ENCODE measurements around the gene SPTLC2.
"Not testable (repeated sequence)": the region's sequence is repeated elsewhere in the genome, so short reads cannot be mapped to it uniquely, and the experiment has no call there.

Gene SPTLC2

DNA sequence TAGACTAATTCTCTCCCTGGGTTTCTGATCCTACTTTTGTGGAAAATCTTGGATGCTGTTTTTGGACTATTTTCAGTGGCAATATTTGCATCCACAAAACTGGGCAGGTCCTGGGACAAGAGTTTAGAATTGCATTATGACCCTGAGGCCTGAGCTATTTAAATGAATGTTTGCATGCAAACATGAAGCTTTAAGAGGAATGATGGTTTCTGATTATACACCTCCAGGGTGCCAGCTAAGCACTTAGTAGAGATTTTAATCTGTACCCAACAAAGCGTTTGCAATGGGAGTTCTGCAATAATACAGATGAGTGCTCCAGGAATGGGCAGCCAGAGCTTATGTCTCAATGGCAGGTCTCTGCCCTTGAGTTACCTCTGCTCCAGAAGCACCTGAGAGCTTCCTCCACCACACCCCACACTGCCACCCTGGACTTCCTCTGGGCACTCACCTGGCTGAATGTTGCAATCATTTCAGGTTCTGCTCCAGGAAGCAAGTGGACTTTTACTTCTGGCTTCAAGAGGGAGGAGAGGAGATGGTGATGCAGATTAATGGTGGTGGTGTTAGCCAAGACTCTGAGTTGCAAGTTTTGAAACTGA lies 6.0 kb upstream of the SPTLC2 start:
- DNase-seq = no peak

DNA sequence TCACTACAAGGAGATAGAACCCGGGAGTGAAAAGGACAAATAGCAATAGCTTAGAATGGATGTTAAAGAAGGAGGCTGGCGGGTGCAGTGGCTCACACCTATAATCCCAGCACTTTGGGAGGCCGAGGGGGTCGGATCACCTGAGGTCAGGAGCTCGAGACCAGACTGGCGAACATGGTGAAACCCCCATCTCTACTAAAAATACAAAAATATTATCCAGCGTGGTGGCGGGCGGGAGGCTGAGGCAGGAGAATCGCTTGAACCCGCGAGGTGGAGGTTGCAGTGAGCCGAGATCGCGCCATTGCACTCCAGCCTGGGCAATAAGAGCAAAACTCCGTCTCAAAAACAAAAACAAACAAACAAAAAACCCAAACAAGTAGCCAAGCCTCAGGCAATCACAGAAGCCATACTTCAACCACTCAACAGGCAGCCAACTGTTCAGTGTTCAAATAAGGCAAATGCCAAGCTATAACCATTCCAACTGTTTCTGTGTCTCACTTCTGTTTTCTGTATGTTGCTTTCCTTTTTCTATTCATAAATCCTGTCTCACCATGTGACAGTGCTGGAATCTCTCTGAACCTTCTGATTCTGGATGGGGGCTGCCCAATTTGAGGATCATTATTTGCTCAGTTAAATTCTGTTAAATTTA lies 3.9 kb upstream of the SPTLC2 start:
- no peak for DNase-seq

DNA sequence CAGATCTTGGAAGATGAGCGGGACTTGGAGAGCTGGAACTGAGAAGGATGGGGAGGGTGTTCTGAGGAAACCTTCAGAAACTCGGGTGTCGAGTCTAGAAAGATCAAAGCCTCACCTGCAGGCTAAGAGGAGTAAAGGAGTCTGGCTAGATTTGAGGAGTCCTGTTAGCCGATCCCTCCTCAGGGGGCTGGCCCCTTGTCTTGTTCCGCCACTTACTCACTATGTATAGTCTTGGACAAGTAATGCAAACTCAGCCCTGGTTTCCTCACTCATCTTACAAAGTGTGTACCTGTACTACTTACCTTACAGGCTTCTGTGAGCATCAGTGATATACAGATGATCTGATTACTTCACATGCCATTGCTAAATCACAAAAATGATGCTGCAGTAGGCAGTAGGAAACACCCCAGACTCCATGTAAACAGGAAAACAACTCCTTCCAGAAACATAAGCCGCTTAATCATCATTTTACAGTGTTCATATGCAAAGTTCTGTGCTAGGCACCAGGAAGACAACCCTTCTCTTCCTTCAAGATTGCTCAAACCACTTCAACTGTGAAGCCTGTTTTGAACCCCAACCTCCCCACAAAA lies 2.0 kb upstream of the SPTLC2 start:
- no peak for DNase-seq

DNA sequence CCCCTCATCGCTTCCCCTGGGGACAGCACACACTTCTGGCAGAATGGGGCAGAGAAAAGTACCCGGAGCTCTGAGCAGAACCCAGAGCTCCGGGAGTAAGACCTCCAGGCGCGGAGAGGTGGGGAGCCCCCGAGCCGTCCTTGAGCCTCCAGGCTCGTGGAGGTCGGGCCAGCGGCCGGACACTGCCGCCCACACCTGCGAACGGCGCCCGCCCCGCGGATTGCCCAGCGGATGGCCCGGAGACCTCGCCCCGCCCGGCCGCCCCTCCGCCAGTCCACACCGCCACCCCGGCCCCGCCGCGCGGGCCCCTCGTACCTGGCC lies 344 bp downstream of the SPTLC2 start:
- no peak for DNase-seq

DNA sequence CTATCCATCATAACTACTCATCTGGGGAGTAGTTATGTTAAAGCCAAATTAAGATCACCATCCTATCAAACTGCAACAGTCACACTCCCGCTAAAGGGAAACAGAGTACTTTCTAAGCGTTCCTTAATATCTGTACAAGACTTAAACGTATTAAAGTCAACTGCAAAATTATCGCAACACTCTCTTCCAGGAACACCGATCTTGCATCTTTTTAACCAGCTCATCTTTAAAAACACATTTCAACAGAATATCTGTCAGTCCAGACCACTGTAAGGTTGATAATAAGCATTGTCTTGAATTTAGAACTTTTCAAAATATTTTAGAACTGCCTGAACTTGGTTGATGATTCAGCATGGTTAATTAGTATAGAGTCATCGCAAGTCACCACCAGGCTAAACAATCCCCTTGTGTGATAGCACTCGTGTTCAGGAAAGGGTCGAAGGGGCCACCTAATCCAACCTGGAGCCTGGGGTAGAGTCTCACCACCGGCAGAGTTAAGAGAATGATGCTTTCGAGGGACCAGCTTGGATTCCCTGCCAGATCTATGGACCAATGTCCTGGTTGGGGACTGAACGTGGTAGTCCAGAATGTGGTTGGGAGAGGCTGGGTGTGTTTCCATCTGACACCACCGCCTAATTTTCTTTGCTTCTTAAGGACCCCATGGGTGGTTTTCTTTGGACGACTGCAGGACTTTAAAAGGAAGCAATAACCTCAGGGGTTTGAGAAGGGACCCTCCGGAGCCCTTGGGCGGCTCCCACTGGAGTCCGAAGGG lies 890 bp downstream of the SPTLC2 start:
- DNase-seq = peak; percentile 51

DNA sequence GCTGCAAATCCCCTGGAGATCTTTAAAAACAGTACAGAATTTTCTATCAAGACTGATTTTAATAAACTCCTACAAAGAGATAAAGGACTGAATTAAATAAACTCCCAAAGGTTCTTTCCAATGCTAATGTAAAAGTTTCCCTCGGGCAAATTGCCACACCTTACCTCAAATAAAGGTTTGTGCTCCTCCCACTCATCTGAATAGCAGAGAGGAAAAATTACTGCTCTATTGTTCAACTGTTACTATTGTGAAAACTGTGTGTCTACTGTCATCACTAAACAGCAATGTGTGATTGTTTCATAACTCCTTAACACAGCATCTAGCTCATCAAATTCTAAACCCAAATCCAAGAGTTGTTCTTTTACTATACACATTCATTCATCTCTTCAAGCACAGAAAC lies 3.2 kb downstream of the SPTLC2 start:
- no peak for DNase-seq

DNA sequence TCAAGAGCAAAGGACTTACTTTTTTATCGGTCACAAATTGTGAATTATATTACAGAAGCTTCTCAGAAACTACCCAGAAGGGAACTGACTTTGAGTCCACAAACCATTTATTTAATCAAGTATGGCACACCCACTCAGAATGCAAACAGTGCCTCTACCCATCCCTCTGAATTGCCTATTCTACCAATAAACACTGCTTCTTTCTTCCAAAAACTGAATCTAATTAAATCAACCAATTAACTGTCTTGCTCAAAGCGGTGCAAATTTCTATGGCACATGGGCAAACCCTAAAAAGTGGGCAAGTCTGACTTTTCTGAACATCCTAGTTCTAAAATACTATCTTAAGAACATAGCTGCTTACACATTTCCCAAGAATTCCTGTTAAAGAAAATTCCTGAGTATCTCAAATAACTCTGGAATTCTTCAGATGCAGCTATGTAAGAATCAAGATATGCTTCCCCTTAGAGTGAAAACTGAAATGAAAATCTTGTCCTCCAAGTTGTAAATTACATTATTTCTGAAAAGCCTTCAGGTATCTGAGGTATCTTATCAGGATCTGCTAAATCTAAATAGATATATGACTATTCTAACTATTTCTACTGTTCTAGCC lies 4.3 kb downstream of the SPTLC2 start:
- no peak for DNase-seq

DNA sequence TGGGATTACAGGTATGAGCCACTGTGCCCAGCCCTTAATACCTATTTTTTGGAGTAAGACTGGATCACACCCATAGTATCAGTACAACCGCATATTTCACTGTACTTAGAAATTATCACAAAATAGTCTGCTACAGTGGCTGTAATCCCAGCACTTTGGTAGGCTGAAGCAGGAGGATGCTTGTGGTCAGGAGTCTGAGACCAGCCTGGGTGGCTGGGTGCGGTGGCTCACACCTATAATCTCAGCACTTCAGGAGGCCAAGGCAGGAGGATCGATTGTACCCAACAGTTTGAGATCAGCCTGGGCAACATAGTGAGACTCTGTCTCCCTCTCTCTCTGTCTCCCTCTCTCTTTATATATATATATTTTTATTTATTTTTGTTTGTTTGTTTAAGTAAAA lies 5.9 kb downstream of the SPTLC2 start:
- DNase-seq = no peak

DNA sequence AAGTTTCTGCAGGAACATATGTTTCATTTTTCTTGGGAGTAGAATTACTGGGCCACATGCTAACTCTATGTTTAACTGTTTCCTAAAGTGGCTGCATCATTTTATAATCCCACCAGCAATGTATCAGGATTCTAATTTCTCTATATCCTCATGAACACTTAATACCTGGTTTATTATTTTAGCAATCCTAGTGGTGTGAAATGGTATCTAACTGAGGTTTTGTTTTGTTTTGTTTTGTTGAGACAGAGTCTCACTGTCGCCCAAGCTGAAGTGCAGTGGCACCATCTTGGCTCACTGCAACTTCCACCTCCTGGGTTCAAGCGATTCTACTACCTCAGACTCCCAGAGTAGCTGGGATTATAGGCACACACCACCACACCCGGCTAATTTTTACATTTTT lies 6.5 kb downstream of the SPTLC2 start:
- DNase-seq = no peak

DNA sequence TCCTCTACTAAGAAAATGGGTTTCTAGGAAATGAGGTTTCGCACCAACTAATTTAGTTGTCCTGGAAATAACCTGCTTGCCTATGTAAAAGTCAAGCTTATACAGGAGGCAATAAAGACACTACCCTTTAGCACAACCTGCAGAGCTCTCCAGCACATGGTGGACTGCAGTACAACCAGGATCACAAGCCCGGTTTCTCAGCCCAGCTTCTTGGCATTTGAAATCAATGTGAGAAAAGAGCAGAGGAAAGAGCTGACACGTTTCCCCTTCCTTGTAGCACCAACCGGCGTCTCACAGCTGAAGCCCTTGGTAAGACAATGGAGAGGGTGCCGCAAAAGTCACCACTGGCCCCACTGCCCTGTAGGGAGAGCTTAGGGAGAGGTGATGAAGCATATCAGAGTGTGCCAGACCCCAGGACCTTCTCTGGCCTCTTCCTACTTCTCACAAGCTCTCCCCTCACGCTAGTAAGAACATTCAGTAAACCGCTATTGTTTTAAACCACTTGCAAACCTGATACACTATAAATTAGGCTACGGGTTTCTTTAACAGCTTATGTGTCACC lies 8.6 kb downstream of the SPTLC2 start:
- DNase-seq = peak; percentile 10

DNA sequence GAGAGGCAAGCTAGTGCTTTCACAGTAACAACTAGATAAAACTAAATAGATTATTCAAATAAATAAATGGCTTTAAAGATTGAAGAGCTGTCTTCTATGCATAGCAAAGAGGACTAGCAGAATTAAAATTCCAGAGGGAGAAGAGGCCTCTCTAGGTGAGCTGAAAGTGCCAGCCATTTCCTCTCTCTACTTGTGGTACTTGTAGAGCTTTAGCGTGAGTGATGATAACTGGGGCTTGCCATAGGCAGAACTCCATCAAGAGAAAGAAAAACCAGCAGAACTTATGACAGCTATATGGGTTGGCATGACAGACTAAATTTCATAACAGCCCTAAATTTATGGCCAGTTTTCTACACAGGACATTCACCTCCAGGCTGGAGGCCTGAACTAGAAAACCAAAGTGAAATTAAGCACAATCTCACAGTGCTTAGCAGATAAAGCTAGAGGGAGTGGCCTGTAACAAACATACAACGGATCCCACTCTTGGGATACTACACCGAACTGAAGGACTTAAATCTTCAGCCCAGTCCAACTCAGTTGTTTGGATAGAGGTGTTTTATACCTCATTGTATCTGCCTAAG lies 11.0 kb downstream of the SPTLC2 start:
- DNase-seq = no peak

DNA sequence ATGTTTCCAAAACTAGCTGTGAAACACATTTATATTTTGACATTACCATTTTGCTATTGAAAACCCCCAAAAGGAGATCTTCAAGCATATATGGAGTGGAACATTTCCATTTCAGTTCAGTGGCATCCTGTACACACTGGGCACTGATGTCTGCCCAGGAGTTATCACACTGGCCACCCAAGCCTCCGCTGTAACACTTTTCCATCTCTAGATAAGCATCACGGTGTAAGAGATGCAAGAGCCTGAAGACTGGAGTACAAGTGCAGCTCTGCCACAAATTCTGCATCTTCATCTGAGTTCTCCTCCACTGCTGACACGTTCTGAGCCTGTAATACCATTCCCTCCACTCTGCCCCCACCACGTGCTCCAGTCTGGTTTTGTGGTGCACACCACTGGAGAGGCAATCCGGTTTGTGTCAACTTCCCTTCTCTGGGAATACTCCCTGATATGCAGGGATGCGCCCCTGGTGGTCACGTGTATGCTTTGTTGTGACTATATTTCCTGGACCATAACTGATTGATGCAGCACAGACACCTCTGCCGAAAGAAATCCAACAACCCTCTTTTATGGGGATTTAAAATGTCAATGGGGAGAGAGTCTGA lies 12.7 kb downstream of the SPTLC2 start:
- DNase-seq = peak; percentile 17

DNA sequence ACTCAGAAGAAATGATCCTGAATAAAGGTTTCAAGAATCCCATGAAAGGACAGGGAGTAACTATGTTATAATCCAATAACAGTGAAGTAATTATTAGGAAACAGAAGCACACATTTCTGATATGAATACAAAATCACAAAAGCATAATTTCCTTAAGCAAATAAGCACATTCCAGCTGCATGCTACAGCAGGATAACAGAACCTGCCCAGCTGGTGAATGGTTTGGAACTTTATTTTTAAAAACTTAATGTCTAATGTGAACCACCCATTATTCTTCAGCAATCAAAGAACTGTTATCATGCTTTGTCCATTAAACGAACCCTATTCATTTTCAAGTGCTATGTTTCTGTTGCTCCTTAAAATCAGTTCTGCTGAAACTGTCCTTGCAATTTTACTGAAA lies 13.4 kb downstream of the SPTLC2 start:
- no peak for DNase-seq

DNA sequence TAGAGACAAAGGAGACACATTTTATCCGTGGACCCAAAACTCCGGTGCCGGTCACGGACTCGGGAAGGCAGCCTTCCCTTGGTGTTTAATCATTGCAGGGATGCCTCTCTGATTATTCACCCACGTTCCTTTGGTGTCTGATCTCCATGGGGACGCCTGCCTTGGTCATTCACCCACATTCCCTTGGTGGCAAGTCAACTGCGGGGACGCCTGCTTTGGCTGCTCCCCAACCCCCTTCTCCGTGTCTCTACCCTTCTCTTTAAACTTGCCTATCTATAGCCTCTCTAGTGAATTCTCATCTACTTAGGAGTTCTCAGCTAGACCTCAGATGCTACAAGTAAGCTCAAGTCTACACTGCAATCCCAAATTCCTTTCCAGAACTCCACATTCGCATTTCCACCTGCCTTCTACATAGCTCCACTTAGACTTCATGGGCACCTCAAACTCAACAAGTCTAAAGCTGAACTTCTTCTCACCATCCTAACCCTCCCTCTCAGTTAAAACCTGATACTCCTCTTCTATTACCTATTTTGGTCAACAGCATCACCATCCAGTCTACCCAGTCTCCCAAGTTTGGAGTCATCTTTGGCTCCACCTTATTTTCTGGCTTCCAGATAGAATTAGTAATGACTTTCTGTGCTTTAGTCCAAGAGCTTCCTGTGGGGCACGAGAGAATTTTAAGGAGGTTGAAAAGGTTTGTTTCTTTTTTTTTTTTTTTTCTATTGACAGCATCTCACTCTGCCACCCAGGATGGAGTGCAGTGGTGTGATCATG lies 14.4 kb downstream of the SPTLC2 start:
- DNase-seq = no peak

DNA sequence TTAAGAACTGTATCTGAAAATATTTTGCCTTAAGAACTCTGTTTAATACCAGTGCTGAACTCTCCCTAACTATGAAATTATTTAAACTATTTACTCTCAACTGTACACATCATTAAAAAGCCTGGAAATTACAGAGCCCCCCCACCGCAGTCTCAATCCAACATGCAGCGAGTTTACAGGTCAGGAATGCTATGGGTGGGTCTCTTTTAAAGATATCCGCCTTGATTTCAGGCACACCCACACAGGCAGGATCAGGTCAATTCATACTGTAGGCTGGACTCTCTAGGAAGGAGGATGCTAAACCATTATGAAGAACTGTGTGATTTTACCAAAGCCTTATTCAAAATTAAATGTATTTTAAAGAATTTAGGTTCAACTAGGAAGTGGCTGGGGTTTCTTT lies 16.5 kb downstream of the SPTLC2 start:
- no peak for DNase-seq

DNA sequence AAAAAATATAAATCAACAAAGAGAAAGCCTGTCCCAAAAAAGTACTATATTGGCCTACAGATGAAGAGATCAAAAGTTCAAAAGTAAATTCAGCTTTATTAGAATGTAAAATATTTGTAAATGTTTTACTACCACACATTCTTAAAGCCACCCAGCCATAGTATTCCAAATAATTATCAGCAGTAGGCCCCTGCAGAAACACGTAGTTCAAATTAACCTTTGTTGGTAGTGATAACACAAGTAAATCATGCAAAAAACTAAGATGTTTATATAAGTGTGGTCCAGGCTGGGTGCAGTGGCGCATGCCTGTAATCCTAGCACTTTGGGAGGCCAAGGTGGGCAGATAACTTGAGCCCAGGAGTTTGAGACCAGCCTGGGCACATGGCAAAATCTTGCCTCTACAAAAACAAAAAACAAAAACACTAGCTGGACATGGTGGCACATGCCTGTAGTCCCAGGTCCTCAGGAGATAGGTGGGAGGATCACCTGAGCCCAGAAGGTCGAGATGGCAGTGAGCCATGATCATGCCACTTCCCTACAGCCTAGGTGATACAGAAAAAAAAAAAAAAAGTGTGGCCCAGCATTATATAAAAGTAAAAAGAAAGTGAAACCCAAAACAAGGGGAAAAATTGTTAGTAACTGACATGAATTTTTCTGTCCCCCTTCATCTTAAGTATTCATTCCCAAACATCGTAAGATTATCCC lies 17.9 kb downstream of the SPTLC2 start:
- no peak for DNase-seq

DNA sequence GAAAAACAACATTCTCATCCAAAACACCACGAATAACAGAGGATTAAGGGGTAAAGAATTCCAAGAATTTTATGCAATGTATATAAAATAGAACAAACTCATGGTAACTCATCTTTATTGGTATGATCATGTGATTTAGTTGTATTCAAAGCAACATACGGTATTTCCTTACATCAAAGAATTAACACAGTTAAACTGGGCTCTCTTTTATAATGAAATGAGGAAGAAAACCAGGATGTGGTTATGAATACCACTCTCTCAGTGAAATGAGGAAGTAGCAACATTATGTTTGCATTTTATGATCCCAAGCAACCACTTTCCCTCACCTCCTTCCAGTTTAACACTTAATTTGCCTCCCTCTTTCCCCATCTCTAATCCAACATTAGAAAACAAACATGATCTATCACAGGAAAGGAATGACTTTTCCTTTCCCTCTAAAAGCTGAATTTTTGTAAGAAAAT lies 22.9 kb downstream of the SPTLC2 start:
- DNase-seq = no peak

DNA sequence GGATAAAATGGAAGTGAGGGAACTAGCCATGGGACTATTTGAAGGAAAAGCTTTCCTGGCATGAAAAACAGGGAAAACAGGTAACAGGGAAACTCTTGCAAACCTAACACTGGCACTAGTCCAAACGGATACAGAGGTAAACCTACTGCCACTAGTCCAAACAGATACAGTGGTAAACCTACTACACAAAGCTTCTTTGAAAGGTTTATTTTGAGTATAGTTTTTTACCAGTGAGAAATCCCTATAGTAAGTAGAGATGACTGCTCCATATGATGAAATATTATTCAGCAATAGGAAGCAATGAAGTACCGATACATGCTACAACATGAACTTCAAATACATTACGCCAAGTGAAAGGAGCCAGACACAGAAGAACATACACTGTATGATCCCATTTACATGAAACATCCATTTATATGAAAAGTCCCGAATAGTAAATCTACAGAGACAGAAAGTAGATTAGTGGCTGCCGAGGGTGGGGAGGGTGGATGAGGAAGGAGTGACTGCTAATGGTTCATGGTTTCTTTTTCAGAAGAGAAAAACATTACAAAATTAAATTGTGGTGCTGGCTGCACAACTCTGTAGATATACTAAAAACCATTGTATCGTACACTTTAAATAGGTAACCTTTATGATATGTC lies 25.5 kb downstream of the SPTLC2 start:
- DNase-seq = no peak

DNA sequence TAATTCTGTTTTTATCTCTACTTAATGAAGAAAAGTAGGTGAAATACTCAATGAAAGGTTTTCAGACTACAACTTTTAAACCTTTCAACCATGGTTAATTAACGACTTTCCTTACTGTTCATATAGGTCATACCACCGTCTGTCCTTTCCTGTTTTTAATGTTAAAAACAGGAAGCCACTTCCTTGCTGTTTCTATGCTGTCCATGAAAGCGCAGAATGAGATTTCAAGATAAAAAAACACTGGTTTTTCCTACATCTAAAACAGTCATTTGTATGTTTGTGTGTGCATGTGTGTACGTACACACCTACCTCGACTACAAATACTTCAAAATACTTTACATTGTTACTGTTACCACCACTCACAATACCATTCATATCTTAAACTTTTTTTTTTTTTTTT lies 27.3 kb downstream of the SPTLC2 start:
- no peak for DNase-seq

DNA sequence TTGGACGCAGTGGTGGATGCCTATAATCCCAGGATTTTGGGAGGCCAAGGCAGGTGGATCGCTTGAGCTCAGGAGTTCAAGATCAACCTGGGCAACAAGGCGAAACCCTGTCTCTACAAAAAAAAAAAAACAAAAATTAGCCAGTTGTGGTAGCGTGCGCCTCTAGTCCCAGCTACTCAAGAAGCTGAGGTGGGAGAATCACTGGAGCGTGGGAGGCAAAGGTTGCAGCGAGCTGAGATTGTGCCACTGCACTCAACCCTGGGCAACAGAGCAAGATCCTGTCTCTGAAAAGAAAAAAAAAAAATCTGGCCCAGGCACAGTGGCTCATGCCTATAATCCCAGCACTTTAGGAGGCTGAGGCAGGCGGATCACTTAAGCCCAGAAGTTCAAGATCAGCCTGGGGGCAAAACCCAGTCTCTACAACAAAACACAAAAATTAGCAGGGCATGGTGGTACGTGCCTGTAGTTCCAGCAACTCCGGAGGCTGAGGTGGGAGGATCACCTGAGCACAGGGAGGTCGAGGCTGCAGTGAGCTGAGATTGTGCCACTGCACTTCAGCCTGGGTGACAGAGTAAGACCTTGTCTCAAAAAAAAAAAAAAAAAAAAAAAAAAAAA lies 27.9 kb downstream of the SPTLC2 start:
- DNase-seq = not testable (repeated sequence)

All from retina (tissue), 1 donor.